AG09319 (cell line): ENCODE results near the gene GDAP1L1.

Experiments used
- DNase-seq: peaks from one replicate; pipeline ENCODE4 v3.0.0-alpha.2; 2010; ENCODE audit warnings: low read depth; ENCODE audit errors: extremely low read depth
- CTCF ChIP-seq: IDR thresholded peaks from 2 replicates; pipeline ENCODE4 v1.5.1; 2011; ENCODE audit warnings: low read depth, mild to moderate bottlenecking, inconsistent platforms, low read length, moderate library complexity

The GDAP1L1 gene

GRCh38 chr20:44279228-44279627 lies 32.1 kb downstream of the GDAP1L1 start:
- TF ChIP-seq CTCF: no peak
- peak; percentile 8 for DNase-seq

DNA sequence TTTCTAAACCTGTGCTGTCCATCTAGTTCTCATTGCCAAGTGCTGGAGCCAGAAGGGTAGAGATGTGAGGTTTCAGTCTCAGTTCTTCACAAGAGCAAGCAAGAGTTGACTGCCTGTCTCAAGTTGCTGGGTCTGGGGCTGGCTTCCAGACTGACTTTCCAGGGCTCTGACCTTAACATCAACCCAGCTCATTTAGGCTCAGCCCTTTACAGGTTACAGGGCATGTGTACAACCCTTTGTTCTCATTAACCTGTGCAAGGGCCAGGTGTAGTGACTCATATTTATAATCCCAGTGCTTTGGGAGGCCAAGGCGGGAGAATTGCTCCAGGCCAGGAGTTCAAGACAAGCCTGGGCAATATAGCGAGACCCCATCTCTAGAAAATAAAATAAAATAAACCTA lies 33.3 kb downstream of the GDAP1L1 start:
- DNase-seq: no peak
- no peak for TF ChIP-seq CTCF

DNA sequence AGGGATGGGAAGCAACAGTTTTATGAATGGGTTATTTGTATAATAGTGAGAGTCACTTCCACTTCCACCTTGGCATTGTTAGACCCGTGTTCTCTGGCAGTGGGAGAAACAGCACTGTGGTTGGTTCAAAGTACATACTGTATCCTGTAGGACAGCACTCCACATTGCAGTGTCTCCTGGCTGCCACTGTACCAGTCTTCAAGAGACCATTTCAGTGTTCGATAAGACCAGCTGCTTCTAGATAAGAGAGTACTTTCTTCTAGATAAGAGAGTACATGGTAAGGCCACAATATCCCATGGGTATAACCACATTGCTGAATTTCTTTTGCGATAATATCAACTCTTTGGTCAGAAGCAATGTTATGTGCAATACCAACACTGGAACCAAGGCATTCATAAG lies 35.1 kb downstream of the GDAP1L1 start:
- no peak for TF ChIP-seq CTCF
- DNase-seq: no peak

DNA sequence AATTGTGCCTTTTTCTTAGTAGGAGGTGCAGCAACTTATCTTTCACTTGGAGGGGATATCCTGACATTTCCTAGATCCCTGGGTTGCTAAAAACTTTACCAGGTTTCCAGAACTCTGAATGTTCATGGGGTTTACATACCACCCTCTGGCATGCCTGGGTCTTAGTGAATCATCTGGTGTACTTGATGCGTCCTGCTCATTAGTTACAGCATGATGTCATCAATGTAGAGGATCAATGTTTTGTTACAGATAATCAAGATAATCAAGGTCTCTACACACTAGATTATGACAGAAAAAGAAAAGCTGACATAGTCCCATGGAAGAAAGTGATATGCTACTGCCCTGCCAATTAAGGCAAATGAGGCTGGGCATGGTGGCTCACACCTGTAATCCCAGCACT lies 36.9 kb downstream of the GDAP1L1 start:
- no peak for TF ChIP-seq CTCF
- no peak for DNase-seq

- no peak for DNase-seq
- TF ChIP-seq CTCF: no peak
Measured at GRCh38 chr20:44287272-44288097, 40.4 kb downstream of the GDAP1L1 start.

DNA sequence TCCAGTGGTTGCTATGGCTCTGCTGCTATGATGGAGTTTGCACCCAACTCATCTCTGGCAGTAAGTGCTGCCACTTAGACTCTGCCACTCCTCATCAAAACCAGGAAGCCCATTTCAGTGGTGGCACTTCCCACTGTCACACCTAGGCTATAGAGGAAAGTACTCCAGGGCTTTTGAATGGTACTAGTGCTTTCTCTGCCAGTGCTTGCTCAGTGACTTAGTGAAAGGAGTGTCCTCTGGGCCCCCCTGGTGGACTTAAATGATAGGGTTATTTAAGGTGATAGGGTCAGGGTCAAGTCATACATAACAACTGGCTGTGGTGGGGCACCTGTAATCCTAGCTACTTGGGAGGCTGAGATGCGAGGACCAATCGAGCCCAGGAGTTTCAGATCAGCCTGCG lies 41.1 kb downstream of the GDAP1L1 start:
- no peak for TF ChIP-seq CTCF
- DNase-seq: no peak

- DNase-seq: no peak
- TF ChIP-seq CTCF: no peak
Measured at GRCh38 chr20:44291754-44292153, 44.6 kb downstream of the GDAP1L1 start.
